ENCODE measurements around the gene ANKS1A. TPM values are rescaled to one million over a fixed set of nuclear protein-coding genes. Genes with fewer than 3 reads are reported as not detected.
"Not testable (repeated sequence)": the region's sequence is repeated elsewhere in the genome, so short reads cannot be mapped to it uniquely, and the experiment has no call there.

ANKS1A gene
- total RNA-seq, 1 donor from 2014 or later, result 17.0 TPM

- not testable (repeated sequence) for H3K4me3 ChIP-seq; H3K27me3 Mint-ChIP-seq (ENCODE audit: insufficient read depth, low read depth); H3K4me1 ChIP-seq; H3K9ac ChIP-seq; H3K9me3 Mint-ChIP-seq; H3K4me3 Mint-ChIP-seq; H3K79me2 ChIP-seq (ENCODE audit: low read depth); H3K27ac ChIP-seq; DNase-seq (ENCODE audit: low spot score); H3F3A ChIP-seq (ENCODE audit: low read depth); H4K20me1 ChIP-seq (ENCODE audit: low read depth); H3K4me2 ChIP-seq; H2AFZ ChIP-seq (replicated peaks); H3K27me3 ChIP-seq; H3K36me3 Mint-ChIP-seq; H3K4me1 Mint-ChIP-seq; H3K9me3 ChIP-seq (ENCODE audit: low read depth); H3K36me3 ChIP-seq
- H3K27ac Mint-ChIP-seq, result peak overlapping the region; percentile 19
Measured at GRCh38 chr6:35003886-35004530, 115.0 kb downstream of the ANKS1A start.

DNA sequence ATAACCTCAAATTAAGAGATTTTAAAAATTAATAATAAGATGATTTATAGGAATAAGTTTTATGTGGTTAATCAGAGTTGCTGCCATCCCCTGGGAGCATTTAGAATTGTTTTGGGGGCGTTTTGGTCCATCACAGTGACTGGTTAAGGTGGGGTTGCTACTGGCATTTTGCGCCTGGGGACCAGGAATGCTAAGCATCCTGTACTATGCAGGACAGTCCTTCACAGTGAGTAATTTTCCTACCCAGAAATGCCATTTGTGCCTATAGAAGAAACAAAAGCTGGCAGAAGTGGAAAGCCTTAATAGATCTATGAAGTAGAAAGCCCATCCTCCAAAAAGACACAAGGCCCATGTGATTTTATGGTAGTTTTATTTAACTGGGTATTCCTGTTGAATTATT is 118.0 kb downstream of the ANKS1A start:
- no peaks in the 10 kb centered on the region for H3K27me3 ChIP-seq
- H3F3A ChIP-seq (ENCODE audit: low read depth), result no peaks in the 10 kb centered on the region
- H3K4me2 ChIP-seq, result no peak overlapping the region
- H3K9ac ChIP-seq, result no peak overlapping the region
- Mint-ChIP-seq H3K36me3 (peaks cover 6% of the 10 kb centered on the region), H3K4me1 (no peaks in the 10 kb centered on the region), H3K27me3 (ENCODE audit: insufficient read depth, low read depth) (no peaks in the 10 kb centered on the region), H3K4me3 (no peak overlapping the region), H3K9me3 (no peaks in the 10 kb centered on the region), H3K27ac (no peak overlapping the region)
- DNase-seq (ENCODE audit: low spot score), result no peak
- no peaks in the 10 kb centered on the region for H4K20me1 ChIP-seq (ENCODE audit: low read depth)
- H3K79me2 ChIP-seq (ENCODE audit: low read depth), result no peaks in the 10 kb centered on the region
- H3K9me3 ChIP-seq (ENCODE audit: low read depth), result no peaks in the 10 kb centered on the region
- TF ChIP-seq EZH2 (IDR thresholded peaks at IDR 0.05) (no peak), EZH2phosphoT487 (IDR thresholded peaks at IDR 0.05) (no peak)
- TF ChIP-seq, protein P1, sequence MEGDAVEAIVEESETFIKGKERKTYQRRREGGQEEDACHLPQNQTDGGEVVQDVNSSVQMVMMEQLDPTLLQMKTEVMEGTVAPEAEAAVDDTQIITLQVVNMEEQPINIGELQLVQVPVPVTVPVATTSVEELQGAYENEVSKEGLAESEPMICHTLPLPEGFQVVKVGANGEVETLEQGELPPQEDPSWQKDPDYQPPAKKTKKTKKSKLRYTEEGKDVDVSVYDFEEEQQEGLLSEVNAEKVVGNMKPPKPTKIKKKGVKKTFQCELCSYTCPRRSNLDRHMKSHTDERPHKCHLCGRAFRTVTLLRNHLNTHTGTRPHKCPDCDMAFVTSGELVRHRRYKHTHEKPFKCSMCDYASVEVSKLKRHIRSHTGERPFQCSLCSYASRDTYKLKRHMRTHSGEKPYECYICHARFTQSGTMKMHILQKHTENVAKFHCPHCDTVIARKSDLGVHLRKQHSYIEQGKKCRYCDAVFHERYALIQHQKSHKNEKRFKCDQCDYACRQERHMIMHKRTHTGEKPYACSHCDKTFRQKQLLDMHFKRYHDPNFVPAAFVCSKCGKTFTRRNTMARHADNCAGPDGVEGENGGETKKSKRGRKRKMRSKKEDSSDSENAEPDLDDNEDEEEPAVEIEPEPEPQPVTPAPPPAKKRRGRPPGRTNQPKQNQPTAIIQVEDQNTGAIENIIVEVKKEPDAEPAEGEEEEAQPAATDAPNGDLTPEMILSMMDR (IDR thresholded peaks at IDR 0.05), result no peak
- H3K36me3 ChIP-seq, result no peaks in the 10 kb centered on the region
- no peaks in the 10 kb centered on the region for H3K4me1 ChIP-seq
- H2AFZ ChIP-seq (replicated peaks), result no peak overlapping the region
- no peak overlapping the region for H3K27ac ChIP-seq
- H3K4me3 ChIP-seq, result no peak overlapping the region

DNA sequence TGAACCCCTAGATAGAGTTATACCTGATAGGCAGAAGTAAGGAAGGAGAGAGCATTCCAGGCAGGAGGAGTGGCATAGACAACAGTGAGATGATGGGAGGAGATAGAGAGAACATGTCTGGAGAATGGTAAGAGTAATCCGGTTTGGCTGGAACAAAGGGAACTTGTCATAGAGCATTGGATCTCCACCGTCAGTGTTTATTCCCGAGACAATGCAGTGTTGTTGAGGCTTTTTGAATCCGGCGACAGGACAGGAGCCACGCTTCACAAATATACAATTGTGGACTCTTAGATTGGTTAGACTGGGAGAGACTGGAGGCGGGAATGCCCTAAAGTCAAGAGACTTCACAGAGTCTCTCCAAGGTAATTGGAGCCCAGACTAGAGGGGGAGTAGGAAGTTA is 119.8 kb downstream of the ANKS1A start:
- Histone ChIP-seq H4K20me1 (ENCODE audit: low read depth) (no peaks in the 10 kb centered on the region), H3K4me3 (no peak overlapping the region), H3K79me2 (ENCODE audit: low read depth) (no peaks in the 10 kb centered on the region), H3K27ac (no peak overlapping the region), H3K9ac (no peak overlapping the region), H3K36me3 (no peaks in the 10 kb centered on the region), H3K4me1 (no peaks in the 10 kb centered on the region), H2AFZ (replicated peaks) (no peak overlapping the region), H3K4me2 (no peak overlapping the region), H3K27me3 (no peaks in the 10 kb centered on the region), H3K9me3 (ENCODE audit: low read depth) (no peaks in the 10 kb centered on the region), H3F3A (ENCODE audit: low read depth) (no peaks in the 10 kb centered on the region)
- TF ChIP-seq, protein P1 (IDR thresholded peaks at IDR 0.05), result no peak
- TF ChIP-seq EZH2phosphoT487 (IDR thresholded peaks at IDR 0.05) (no peak), EZH2 (IDR thresholded peaks at IDR 0.05) (no peak)
- Mint-ChIP-seq H3K27me3 (ENCODE audit: insufficient read depth, low read depth) (no peaks in the 10 kb centered on the region), H3K4me1 (no peaks in the 10 kb centered on the region), H3K9me3 (no peaks in the 10 kb centered on the region), H3K27ac (no peak overlapping the region), H3K36me3 (peaks cover 4% of the 10 kb centered on the region), H3K4me3 (no peak overlapping the region)
- no peak for DNase-seq (ENCODE audit: low spot score)

GRCh38 chr6:35011096-35012041 is 122.3 kb downstream of the ANKS1A start:
- no peak overlapping the region for H3K9ac ChIP-seq
- H2AFZ ChIP-seq (replicated peaks), result no peak overlapping the region
- H3K9me3 ChIP-seq (ENCODE audit: low read depth), result no peaks in the 10 kb centered on the region
- no peaks in the 10 kb centered on the region for H3K4me1 ChIP-seq
- no peak for DNase-seq (ENCODE audit: low spot score)
- H3K79me2 ChIP-seq (ENCODE audit: low read depth), result no peaks in the 10 kb centered on the region
- H3K4me3 ChIP-seq, result no peak overlapping the region
- no peak overlapping the region for H3K27ac Mint-ChIP-seq
- H3K4me3 Mint-ChIP-seq, result no peak overlapping the region
- H3K4me2 ChIP-seq, result no peak overlapping the region
- peaks cover 4% of the 10 kb centered on the region for H3K36me3 Mint-ChIP-seq
- no peaks in the 10 kb centered on the region for H3K9me3 Mint-ChIP-seq
- H3K27ac ChIP-seq, result no peak overlapping the region
- no peaks in the 10 kb centered on the region for H3K27me3 ChIP-seq
- no peaks in the 10 kb centered on the region for H3K27me3 Mint-ChIP-seq (ENCODE audit: insufficient read depth, low read depth)
- no peaks in the 10 kb centered on the region for H3K36me3 ChIP-seq
- H3F3A ChIP-seq (ENCODE audit: low read depth), result no peaks in the 10 kb centered on the region
- TF ChIP-seq EZH2phosphoT487 (IDR thresholded peaks at IDR 0.05), result no peak
- TF ChIP-seq, protein P1 (IDR thresholded peaks at IDR 0.05), result no peak
- TF ChIP-seq EZH2 (IDR thresholded peaks at IDR 0.05), result no peak
- H4K20me1 ChIP-seq (ENCODE audit: low read depth), result no peaks in the 10 kb centered on the region
- H3K4me1 Mint-ChIP-seq, result peaks cover 3% of the 10 kb centered on the region

Measured in neural progenitor cell (in vitro differentiated cells).